Osteoblast (primary cell): ENCODE data around the gene RNASEH2C. TPM values are rescaled to one million over a fixed set of nuclear protein-coding genes. Genes with fewer than 3 reads are reported as not detected.

Experiments used
- DNase-seq: peaks from one replicate; pipeline ENCODE4 v3.0.0; 2011; ENCODE audit warnings: low spot score, mixed read lengths; ENCODE audit not compliant: insufficient read length; ENCODE audit errors: missing footprints
- H2AFZ ChIP-seq: 2 replicates; pipeline ENCODE4 v1.6.0; 2011; ENCODE audit warnings: mild to moderate bottlenecking, low read length
- H3K27ac ChIP-seq: 2 replicates; pipeline ENCODE4 v1.5.1; 2011; ENCODE audit warnings: mild to moderate bottlenecking, low read depth, low read length, moderate library complexity
- H3K27me3 ChIP-seq: 2 replicates; pipeline ENCODE4 v1.6.0; 2012; ENCODE audit warnings: mild to moderate bottlenecking, control low read depth, inconsistent platforms, low read length, moderate library complexity; ENCODE audit not compliant: insufficient read depth
- H3K36me3 ChIP-seq: 2 replicates; pipeline ENCODE4 v1.5.1; 2011; ENCODE audit warnings: mild to moderate bottlenecking, low read length, control low read depth, moderate library complexity; ENCODE audit not compliant: insufficient read depth
- H3K4me1 ChIP-seq: 2 replicates; pipeline ENCODE4 v1.5.1; 2011; ENCODE audit warnings: mild to moderate bottlenecking, low read length, control low read depth, moderate library complexity; ENCODE audit not compliant: insufficient read depth
- H3K4me2 ChIP-seq: 2 replicates; pipeline ENCODE4 v1.6.0; 2011; ENCODE audit warnings: mild to moderate bottlenecking, low read length; ENCODE audit not compliant: insufficient read depth
- H3K4me3 ChIP-seq: fragments of 200-600 bp; sonication (generic); 3 replicates; pipeline ENCODE4 v1.5.1; 2012; ENCODE audit warnings: mild to moderate bottlenecking, low read length, inconsistent platforms; ENCODE audit not compliant: insufficient read depth
- H3K79me2 ChIP-seq: 2 replicates; pipeline ENCODE4 v1.6.0; 2012; ENCODE audit warnings: mild to moderate bottlenecking, low read length, control low read depth, inconsistent platforms; ENCODE audit not compliant: insufficient read depth
- H3K9me3 ChIP-seq: 2 replicates; pipeline ENCODE4 v1.5.1; 2011; ENCODE audit warnings: low read depth, low read length, control low read depth
- H4K20me1 ChIP-seq: 2 replicates; pipeline ENCODE4 v1.6.0; 2012; ENCODE audit warnings: mild to moderate bottlenecking, low read length, control low read depth; ENCODE audit not compliant: insufficient read depth
- CTCF ChIP-seq: IDR thresholded peaks from 2 replicates; pipeline ENCODE4 v1.5.1; 2011; ENCODE audit warnings: mild to moderate bottlenecking, low read depth, low read length, moderate library complexity; ENCODE audit errors: extremely low read depth
- total RNA-seq: library from RNA; depleted of rRNA; stranded (reverse); fragments of >200 nt; gene quantifications from 2 replicates; pipeline ENCODE4 v1.2.3, GENCODE V29; 2012

Gene RNASEH2C
- total RNA-seq, 1 donor: 27.9 TPM

- no peak overlapping the region for H3K4me3 ChIP-seq
- TF ChIP-seq CTCF: no peak
- peaks cover 27% of the 10 kb centered on the region for H3K27me3 ChIP-seq
- no peaks in the 10 kb centered on the region for H3K36me3 ChIP-seq
- DNase-seq: no peak
- H3K4me1 ChIP-seq: no peaks in the 10 kb centered on the region
- H3K27ac ChIP-seq: no peak overlapping the region
- H3K4me2 ChIP-seq: no peak overlapping the region
- H4K20me1 ChIP-seq: no peaks in the 10 kb centered on the region
- no peaks in the 10 kb centered on the region for H3K9me3 ChIP-seq
- H2AFZ ChIP-seq: no peak overlapping the region
- no peaks in the 10 kb centered on the region for H3K79me2 ChIP-seq
These were observed 21.3 kb downstream of the RNASEH2C start for GRCh38 chr11:65699306-65699705.

DNA sequence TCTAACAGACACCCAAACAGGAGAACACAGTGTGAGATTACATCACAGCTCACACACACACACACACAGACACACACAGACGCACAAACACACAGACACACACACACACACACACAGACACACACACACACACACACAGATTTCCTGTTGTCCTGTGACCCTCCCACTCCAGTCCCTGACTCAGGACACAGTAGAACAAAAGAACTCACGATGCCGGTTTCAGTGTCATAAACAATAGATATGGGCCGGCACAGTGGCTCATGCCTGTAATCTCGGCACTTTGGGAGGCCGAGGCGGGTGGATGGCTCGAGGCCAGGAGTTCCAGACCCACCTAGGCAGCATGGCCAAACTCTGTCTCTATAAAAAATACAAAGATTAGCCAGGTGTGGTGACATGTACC is 22.4 kb downstream of the RNASEH2C start:
- H3K4me3 ChIP-seq: no peak overlapping the region
- no peak for TF ChIP-seq CTCF
- H3K36me3 ChIP-seq: no peaks in the 10 kb centered on the region
- peaks cover 29% of the 10 kb centered on the region for H3K27me3 ChIP-seq
- no peaks in the 10 kb centered on the region for H4K20me1 ChIP-seq
- no peaks in the 10 kb centered on the region for H3K4me1 ChIP-seq
- H3K4me2 ChIP-seq: no peak overlapping the region
- DNase-seq: no peak
- no peaks in the 10 kb centered on the region for H3K79me2 ChIP-seq
- H2AFZ ChIP-seq: no peak overlapping the region
- no peaks in the 10 kb centered on the region for H3K9me3 ChIP-seq
- H3K27ac ChIP-seq: no peak overlapping the region

- no peaks in the 10 kb centered on the region for H4K20me1 ChIP-seq
- H3K4me1 ChIP-seq: no peaks in the 10 kb centered on the region
- H2AFZ ChIP-seq: no peak overlapping the region
- H3K4me3 ChIP-seq: no peak overlapping the region
- no peaks in the 10 kb centered on the region for H3K9me3 ChIP-seq
- no peaks in the 10 kb centered on the region for H3K36me3 ChIP-seq
- no peak overlapping the region for H3K27ac ChIP-seq
- no peak for TF ChIP-seq CTCF
- H3K27me3 ChIP-seq: peaks cover 20% of the 10 kb centered on the region
- no peak for DNase-seq
- H3K4me2 ChIP-seq: no peak overlapping the region
- no peaks in the 10 kb centered on the region for H3K79me2 ChIP-seq
These were observed 23.6 kb downstream of the RNASEH2C start for GRCh38 chr11:65696802-65697552.

DNA sequence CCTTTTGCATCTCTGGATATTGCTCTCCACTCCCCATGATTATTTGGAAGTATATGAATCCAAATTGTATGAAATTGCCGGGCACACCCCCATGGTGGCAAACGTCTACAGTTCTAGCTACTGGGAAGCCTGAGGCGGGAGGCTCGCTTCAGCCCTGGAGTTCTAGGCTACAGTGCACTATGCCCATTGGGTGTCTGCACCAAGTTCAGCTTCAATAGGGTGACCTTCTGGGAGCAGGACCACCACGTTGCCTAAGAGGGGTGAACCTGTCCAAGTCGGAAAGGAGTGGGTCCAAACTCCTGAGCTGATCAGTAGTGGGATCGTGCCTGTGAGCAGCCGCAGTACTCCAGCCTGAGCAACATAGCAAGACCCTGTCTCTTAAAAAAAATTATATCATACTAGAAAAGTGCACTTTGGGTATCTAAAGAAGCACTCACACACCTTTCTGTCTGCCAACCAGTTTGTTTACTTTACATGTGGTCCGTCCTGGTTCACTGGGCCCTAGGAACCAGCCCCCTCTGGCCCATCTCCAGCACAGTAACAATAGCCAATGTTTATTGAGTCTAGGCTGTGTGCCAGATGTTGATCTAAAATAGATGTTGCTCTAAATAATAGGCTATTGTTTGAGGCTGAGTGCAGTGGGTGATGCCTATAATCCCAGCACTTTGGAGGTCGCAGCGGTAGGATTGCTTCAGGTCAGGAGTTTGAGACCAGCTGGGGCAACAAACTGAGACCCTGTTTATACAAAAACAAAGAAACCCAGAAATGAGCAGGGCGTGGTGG is 24.9 kb downstream of the RNASEH2C start:
- H3K9me3 ChIP-seq: no peaks in the 10 kb centered on the region
- no peak overlapping the region for H3K27ac ChIP-seq
- no peaks in the 10 kb centered on the region for H4K20me1 ChIP-seq
- no peak overlapping the region for H2AFZ ChIP-seq
- no peaks in the 10 kb centered on the region for H3K4me1 ChIP-seq
- H3K79me2 ChIP-seq: no peaks in the 10 kb centered on the region
- H3K4me2 ChIP-seq: no peak overlapping the region
- H3K27me3 ChIP-seq: peaks cover 15% of the 10 kb centered on the region
- no peaks in the 10 kb centered on the region for H3K36me3 ChIP-seq
- TF ChIP-seq CTCF: no peak
- no peak for DNase-seq
- no peak overlapping the region for H3K4me3 ChIP-seq
